Mucosa of descending colon (tissue), 3 donors: ENCODE data around the gene COX8A. TPM values are rescaled to one million over a fixed set of nuclear protein-coding genes. Genes with fewer than 3 reads are reported as not detected.

Experiments
- ATAC-seq: fragments of 200-7000 bp; cut with Tn5 transposase; one replicate; pipeline ENCODE4 v1.9.1; 2020; ENCODE audit warnings: mild to moderate bottlenecking, moderate library complexity
- DNase-seq, 3 donors: peaks; one replicate each; pipeline ENCODE4 v3.0.0-alpha.2; 2020
- H3K36me3 ChIP-seq: fragments of 200-600 bp; one replicate; pipeline ENCODE4 v1.8.0; 2021; ENCODE audit warnings: low read depth, mild to moderate bottlenecking
- H3K4me1 ChIP-seq: fragments of 200-600 bp; one replicate; pipeline ENCODE4 v1.8.0; 2021; ENCODE audit warnings: low read depth, mild to moderate bottlenecking
- H3K4me3 ChIP-seq: fragments of 200-600 bp; one replicate; pipeline ENCODE4 v1.8.0; 2021; ENCODE audit warnings: mild to moderate bottlenecking
- H3K9me3 ChIP-seq: fragments of 200-600 bp; one replicate; pipeline ENCODE4 v1.8.0; 2021; ENCODE audit warnings: mild to moderate bottlenecking
- CTCF ChIP-seq: fragments of 200-600 bp; IDR thresholded peaks from one replicate; pipeline ENCODE4 v1.8.0; 2022; ENCODE audit warnings: antibody characterized with exemption, mild to moderate bottlenecking
- intact Hi-C, 2 donors: fragments of 100-400 bp; cut with DNase I in 1 of 2; cut with micrococcal nuclease in 1 of 2; formaldehyde crosslinking; loops; one replicate each; pipeline versions ENCODE4 v1.11.0 to v1.11.1; 2022; cut with DNase I, micrococcal nuclease
- total RNA-seq, 3 donors: library from RNA; stranded (reverse); fragmentation: NEBNext Ultra II Directional in 2 of 3; extraction: Animal tissue kit (Norgen Biotek cat#: 25700) in 2 of 3; gene quantifications; one replicate each; pipeline versions ENCODE4 v1.2.1 to v1.2.4, GENCODE V29; 2021 to 2023
- donor health status: DM: no; HTN: no; CAD: no; lungs with moderate emphysema.
- donor health status: DM: no; HTN: no; CAD: no.
- donor health status: DM: no; HTN: yes; CAD: no.

COX8A gene
- total RNA-seq, 3 donors from 2014 or later = 412 to 707 (median 630) TPM

DNA sequence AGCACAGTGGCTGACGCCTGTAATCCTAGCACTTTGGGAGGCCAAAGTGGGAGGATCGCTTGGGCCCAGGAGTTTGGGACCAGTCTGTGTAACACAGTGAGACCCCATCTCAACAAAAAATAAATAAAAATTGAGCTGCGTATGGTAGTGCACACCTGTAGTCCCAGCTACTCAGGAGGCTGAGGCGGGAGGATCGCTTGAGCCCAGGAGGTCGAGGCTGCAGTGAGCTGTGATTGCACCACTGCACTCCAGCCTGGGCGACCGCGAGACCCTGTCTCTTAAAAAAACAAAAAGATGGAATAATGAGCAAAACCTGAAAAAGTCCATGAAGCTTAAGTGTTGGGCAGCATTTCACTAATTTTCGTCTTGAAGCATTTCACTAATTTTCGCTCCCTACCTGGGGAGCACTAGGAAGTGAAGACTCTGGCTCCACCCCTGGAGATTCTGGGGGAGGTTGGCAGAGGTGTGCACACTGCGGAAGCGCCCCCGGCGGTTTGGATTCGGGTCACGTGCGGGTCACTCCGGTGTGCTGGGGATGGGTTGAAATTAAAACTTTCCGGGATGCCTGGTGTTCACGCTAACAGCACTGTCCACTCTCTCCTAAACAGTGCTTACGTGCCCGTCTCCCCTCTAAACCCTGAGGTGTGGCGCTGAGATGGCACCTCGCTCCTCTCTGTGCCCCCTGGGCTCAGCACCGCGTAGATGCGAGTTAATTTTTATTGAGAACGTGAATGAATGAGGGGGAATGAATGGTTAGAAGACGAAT, 36.5 kb upstream of the COX8A start:
- TF ChIP-seq CTCF = no peak
- ATAC-seq (peak; percentile 6), DNase-seq (peak; percentile 38 to 68 (median 59))
- Histone ChIP-seq H3K4me1 (no peaks in the 10 kb centered on the region), H3K36me3 (no peaks in the 10 kb centered on the region), H3K9me3 (no peaks in the 10 kb centered on the region), H3K4me3 (peak overlapping the region; percentile 36)
- intact Hi-C loops = no loop called here

- intact Hi-C loops = no loop called here
- H3K4me1 ChIP-seq = peaks cover 2% of the 10 kb centered on the region
- H3K9me3 ChIP-seq = no peaks in the 10 kb centered on the region
- DNase-seq (peak; percentile 92 to 97 (median 95)), ATAC-seq (peak; percentile 95)
- H3K4me3 ChIP-seq = peak within 1 kb of the TSS; percentile 36
- no peaks in the 10 kb centered on the region for H3K36me3 ChIP-seq
- TF ChIP-seq CTCF = no peak
These were observed 35.7 kb upstream of the COX8A start, which contains the start of gene NAA40 for GRCh38 chr11:63938479-63939396. NAA40 (plus strand) TSS chr11:63939002; CDS start chr11:63939097, 95 bp downstream.

DNA sequence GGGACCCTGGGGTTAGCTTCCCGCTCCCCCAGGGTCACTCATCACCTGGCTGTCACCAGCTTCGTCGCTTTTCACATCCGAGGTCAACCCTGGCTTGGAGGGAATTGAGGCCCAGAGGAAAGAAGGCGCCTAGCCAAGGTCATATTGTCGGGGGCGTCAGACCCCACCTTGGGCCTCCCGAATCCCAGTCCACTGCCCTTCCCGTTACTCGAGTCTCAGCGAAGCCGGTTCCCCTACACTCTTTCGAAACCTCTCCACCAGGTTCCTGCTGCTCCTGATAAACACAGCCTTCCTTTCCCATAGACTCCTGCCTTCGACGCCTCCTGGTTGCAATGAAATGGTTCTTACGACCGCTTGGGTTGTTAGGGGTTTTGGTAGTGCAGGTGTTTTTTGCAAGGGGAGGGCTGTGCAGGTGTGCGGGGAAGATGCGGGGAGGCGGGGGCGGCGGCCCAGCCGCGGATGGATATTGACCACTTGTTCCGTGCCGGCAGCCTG, 35.0 kb upstream of the COX8A start:
- Histone ChIP-seq H3K36me3 (no peaks in the 10 kb centered on the region), H3K4me1 (peaks cover 2% of the 10 kb centered on the region), H3K9me3 (no peaks in the 10 kb centered on the region), H3K4me3 (peak overlapping the region; percentile 36)
- intact Hi-C loops = no loop called here
- ATAC-seq = no peak
- TF ChIP-seq CTCF = no peak
- peak in 1 of 3 donors; percentile 41 for DNase-seq

DNA sequence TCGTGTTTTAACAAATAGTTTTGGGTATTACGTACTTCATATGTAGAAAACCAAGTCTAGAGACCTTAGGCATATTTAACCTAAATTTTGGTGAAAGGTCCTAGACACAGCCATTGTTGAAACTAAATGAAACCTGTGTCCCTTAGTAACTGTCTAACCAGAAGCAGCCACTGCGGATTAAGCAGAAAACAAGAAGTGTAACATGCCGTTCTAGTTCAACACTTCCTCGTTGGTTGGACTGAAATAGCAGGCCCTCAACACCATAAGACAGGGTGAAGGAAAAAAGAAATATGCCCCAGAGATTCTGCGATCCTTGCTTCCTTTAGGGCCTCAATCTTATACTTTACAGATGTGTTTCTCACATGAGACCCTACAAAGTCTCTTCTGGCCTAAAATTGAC, 33.6 kb upstream of the COX8A start:
- no peaks in the 10 kb centered on the region for H3K9me3 ChIP-seq
- H3K4me1 ChIP-seq = peaks cover 10% of the 10 kb centered on the region
- ATAC-seq (no peak), DNase-seq (no peak)
- no peak for TF ChIP-seq CTCF
- no peaks in the 10 kb centered on the region for H3K36me3 ChIP-seq
- H3K4me3 ChIP-seq = no peak overlapping the region
- intact Hi-C loops = no loop called here

- no peak for ATAC-seq
- intact Hi-C loops = no loop called here
These were observed 32.5 kb upstream of the COX8A start for GRCh38 chr11:63941901-63942300.

More at GRCh38 chr11:63941901-63942300, 32.5 kb upstream of the COX8A start:
- Histone ChIP-seq H3K4me3 (no peak overlapping the region), H3K36me3 (no peaks in the 10 kb centered on the region), H3K4me1 (peaks cover 10% of the 10 kb centered on the region), H3K9me3 (no peaks in the 10 kb centered on the region)
- DNase-seq = no peak
- no peak for TF ChIP-seq CTCF
